ENCODE data around the gene ADAMTS14.
"Not testable (repeated sequence)": the region's sequence is repeated elsewhere in the genome, so short reads cannot be mapped to it uniquely, and the experiment has no call there.

Gene ADAMTS14

DNA sequence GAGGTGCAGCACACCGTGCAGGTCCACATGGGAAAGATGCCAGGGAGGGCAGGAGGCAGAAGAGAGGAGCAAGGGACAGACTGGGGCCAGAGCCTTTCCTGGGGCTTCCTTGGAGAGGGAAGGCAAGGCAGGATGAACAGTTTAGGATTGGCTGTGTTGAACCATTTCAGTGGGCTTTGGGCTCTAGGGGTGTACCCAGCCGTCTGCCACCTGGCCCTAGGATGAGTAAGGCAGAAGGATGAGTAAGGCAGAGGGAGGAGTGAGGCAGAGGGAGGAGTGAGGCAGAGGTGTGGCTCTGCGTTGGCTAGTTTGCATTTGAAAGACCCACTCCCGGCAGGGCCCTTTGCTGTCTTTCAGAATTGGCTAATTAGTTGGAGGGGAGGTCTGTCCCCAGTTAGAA lies 38.3 kb upstream of the ADAMTS14 start:
- in situ Hi-C loops (cut with HindIII; ENCODE audit: low sequenced_read_pairs): no loop called here
- no peak overlapping the region for H3K4me3 ChIP-seq (ENCODE audit: low read depth, low read length)
- no peak for TF ChIP-seq CTCF (IDR thresholded peaks at IDR 0.05; ENCODE audit: low read depth, low read length, missing control alignments)
- DNase-seq (ENCODE audit: low read depth): no peak

DNA sequence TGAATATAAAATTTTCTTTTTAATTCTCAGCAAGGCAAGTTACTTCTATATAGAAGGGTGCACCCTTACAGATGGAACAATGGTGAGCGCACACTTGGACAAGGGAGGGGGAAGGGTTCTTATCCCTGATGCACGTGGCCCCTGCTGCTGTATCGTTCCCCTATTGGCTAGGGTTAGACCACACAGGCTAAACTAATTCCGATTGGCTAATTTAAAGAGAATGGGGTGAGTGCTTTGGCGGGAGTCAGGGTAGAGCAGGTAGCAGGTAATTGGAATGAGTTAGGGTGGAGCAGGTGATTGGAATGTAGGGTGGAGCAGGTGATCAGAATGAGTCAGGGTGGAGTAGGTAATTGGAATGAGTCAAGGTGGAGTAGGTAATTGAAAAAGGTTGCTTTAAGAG lies 37.8 kb upstream of the ADAMTS14 start:
- in situ Hi-C loops (cut with HindIII; ENCODE audit: low sequenced_read_pairs); DNase-seq (ENCODE audit: low read depth); H3K4me3 ChIP-seq (ENCODE audit: low read depth, low read length): not testable (repeated sequence)

DNA sequence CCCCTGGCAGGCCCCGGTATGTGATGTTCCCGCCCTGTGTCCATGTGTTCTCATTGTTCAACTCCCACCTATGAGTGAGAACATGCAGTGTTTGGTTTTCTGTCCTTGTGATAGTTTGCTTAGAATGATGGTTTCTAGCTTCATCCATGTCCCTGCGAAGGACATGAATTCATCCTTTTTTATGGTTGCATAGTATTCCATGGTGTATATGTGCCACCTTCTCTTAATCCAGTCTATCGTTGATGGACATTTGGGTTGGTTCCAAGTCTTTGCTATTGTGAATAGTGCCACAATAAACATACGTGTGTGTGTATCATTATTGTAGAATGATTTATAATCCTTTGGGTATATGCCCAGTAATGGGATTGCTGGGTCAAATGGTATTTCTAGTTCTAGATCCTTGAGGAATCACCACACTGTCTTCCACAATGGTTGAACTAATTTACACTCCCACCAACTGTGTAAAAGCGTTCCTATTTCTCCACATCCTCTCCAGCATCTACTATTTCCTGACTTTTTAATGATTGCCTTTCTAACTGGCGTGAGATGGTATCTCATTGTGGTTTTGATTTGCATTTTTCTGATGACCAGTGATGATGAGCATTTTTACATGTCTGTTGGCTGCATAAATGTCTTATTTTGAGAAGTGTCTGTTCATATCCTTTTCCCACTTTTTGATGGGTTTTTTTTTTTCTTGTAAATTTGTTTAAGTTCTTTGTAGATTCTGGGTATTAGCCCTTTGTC lies 32.5 kb upstream of the ADAMTS14 start:
- in situ Hi-C loops (cut with HindIII; ENCODE audit: low sequenced_read_pairs); H3K4me3 ChIP-seq (ENCODE audit: low read depth, low read length); DNase-seq (ENCODE audit: low read depth): not testable (repeated sequence)

- H3K4me3 ChIP-seq (ENCODE audit: low read depth, low read length); DNase-seq (ENCODE audit: low read depth); in situ Hi-C loops (cut with HindIII; ENCODE audit: low sequenced_read_pairs): not testable (repeated sequence)
Observed at GRCh38 chr10:70643272-70643671, 29.0 kb upstream of the ADAMTS14 start.

GRCh38 chr10:70644959-70645358 lies 27.3 kb upstream of the ADAMTS14 start:
- in situ Hi-C loops (cut with HindIII; ENCODE audit: low sequenced_read_pairs); H3K4me3 ChIP-seq (ENCODE audit: low read depth, low read length); DNase-seq (ENCODE audit: low read depth): not testable (repeated sequence)

DNA sequence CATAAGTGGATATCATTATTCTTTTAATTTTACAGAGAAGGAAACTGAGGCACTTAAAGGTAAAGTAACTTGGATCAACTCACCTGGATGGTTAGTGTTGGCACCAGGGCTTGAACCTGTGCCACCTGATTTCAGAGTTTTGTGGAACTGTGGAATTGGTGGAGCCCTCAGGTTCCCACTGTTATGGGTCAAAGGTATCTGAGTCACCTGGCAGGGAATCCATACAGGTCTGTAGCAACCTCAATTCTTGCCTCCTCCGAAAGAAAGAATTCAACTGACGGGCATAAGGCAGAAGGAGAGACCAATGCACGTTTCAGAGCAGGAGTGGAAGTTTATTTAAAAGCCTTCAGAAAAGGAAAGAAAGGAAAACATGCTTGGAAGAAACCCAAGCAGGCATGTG lies 25.2 kb upstream of the ADAMTS14 start:
- TF ChIP-seq CTCF (IDR thresholded peaks at IDR 0.05; ENCODE audit: low read depth, low read length, missing control alignments): no peak
- in situ Hi-C loops (cut with HindIII; ENCODE audit: low sequenced_read_pairs): no loop called here
- H3K4me3 ChIP-seq (ENCODE audit: low read depth, low read length): no peak overlapping the region
- no peak for DNase-seq (ENCODE audit: low read depth)

DNA sequence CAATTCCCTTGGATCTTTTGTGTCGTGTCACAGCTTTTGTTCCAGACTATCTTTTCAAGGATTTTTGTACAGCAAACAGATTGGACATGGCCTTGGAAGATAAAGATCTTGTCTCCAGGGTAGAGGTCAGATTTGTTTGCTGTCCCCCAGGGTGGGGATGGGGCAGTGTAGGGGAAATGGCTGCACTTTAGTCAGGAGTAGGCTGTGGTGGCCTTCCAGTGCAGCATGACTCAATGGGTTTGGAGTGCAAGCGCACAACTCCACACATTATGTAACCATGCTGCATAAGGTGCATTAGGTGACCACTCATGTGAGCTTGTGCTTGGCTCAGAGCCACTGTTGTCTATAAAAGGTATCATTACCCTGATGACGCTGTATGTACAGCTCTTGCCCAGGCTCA lies 23.9 kb upstream of the ADAMTS14 start:
- no peak for DNase-seq (ENCODE audit: low read depth)
- no peak for TF ChIP-seq CTCF (IDR thresholded peaks at IDR 0.05; ENCODE audit: low read depth, low read length, missing control alignments)
- no peak overlapping the region for H3K4me3 ChIP-seq (ENCODE audit: low read depth, low read length)

GRCh38 chr10:70649526-70649925 lies 22.8 kb upstream of the ADAMTS14 start:
- no peak for DNase-seq (ENCODE audit: low read depth)
- no peak for TF ChIP-seq CTCF (IDR thresholded peaks at IDR 0.05; ENCODE audit: low read depth, low read length, missing control alignments)
- in situ Hi-C loops (cut with HindIII; ENCODE audit: low sequenced_read_pairs): no loop called here
- H3K4me3 ChIP-seq (ENCODE audit: low read depth, low read length): no peak overlapping the region

More for the DNA sequence above, 23.9 kb upstream of the ADAMTS14 start:
- in situ Hi-C loops (cut with HindIII; ENCODE audit: low sequenced_read_pairs): no loop called here

DNA sequence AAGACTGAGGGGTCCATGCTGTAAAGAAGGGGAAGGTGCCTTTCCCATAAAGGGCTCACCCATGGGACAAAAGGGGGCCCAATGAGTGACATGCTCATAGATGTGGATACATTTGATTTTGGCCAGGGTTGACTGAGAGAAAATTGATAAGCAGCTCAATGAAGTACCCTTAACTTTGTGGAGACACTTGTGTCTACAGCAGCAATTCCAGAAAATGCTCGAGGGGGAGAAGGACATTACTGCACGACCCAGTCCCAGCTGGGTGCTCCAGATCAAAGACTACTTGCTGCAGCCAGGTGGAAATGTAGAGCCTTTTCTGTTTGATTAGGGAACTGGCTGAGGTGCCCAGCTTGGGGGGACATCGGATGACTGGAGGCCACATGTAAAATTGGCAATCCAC lies 22.2 kb upstream of the ADAMTS14 start:
- no peak for DNase-seq (ENCODE audit: low read depth)
- in situ Hi-C loops (cut with HindIII; ENCODE audit: low sequenced_read_pairs): no loop called here
- H3K4me3 ChIP-seq (ENCODE audit: low read depth, low read length): no peak overlapping the region
- TF ChIP-seq CTCF (IDR thresholded peaks at IDR 0.05; ENCODE audit: low read depth, low read length, missing control alignments): no peak
